ENCODE measurements around the gene IL1RAP. TPM values are rescaled to one million over a fixed set of nuclear protein-coding genes. Genes with fewer than 3 reads are reported as not detected.

The IL1RAP gene
- total RNA-seq, 1 donor from 2014 or later, result 8.2 TPM

DNA sequence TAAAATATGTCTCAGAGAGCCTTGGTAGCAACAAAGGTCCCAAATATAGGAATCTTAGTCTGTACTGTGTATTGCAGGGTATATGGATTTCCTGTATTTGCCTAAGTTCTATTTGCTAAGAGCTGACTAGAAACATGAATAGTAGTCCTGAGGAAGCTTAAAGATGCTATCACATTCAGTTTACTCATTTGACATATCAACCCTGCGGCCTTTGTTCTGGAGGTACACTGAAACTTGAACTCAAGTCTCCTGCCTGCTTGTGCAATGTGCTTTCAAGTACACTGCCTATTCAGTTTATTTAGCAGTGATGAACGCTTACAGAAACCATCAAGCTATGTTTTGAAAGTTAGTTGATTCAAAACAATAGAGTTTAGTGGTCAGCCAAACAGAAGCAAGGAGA, 21.1 kb downstream of the IL1RAP start:
- TF ChIP-seq, protein P1, sequence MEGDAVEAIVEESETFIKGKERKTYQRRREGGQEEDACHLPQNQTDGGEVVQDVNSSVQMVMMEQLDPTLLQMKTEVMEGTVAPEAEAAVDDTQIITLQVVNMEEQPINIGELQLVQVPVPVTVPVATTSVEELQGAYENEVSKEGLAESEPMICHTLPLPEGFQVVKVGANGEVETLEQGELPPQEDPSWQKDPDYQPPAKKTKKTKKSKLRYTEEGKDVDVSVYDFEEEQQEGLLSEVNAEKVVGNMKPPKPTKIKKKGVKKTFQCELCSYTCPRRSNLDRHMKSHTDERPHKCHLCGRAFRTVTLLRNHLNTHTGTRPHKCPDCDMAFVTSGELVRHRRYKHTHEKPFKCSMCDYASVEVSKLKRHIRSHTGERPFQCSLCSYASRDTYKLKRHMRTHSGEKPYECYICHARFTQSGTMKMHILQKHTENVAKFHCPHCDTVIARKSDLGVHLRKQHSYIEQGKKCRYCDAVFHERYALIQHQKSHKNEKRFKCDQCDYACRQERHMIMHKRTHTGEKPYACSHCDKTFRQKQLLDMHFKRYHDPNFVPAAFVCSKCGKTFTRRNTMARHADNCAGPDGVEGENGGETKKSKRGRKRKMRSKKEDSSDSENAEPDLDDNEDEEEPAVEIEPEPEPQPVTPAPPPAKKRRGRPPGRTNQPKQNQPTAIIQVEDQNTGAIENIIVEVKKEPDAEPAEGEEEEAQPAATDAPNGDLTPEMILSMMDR (conservative IDR thresholded peaks at IDR 0.05), result no peak
- peak overlapping the region; percentile 87 for H3K27ac Mint-ChIP-seq

DNA sequence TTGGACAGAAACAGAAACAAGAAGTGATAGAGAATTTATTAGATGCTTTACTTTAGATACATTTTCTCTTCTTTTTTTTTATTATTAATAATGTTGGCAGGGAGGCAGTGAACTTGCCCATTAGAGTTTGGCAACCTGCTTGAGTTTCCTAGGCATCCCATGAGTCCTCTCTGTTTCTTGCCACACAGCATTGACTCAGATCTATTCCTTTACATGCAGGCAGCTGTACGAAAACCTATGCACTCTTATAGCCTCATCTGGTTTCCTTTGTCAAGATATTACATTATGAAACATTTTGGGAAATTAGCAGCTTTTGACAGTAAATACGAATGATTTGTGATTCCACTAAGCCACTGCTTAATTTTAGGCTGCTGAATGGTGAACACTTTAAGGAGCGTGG, 23.3 kb downstream of the IL1RAP start:
- Mint-ChIP-seq H3K9me3 (no peaks in the 10 kb centered on the region), H3K27ac (no peak overlapping the region), H3K27me3 (no peaks in the 10 kb centered on the region), H3K4me3 (no peak overlapping the region), H3K4me1 (ENCODE audit: unreplicated experiment) (peaks cover 8% of the 10 kb centered on the region), H3K36me3 (no peaks in the 10 kb centered on the region)
- no peak for DNase-seq (ENCODE audit: extremely low spot score, unreplicated experiment)
- TF ChIP-seq, protein P1 (conservative IDR thresholded peaks at IDR 0.05), result no peak

More for the DNA sequence above, 21.1 kb downstream of the IL1RAP start:
- no peaks in the 10 kb centered on the region for H3K27me3 Mint-ChIP-seq
- H3K36me3 Mint-ChIP-seq, result no peaks in the 10 kb centered on the region
- H3K9me3 Mint-ChIP-seq, result no peaks in the 10 kb centered on the region
- DNase-seq (ENCODE audit: extremely low spot score, unreplicated experiment), result no peak
- no peak overlapping the region for H3K4me3 Mint-ChIP-seq
- H3K4me1 Mint-ChIP-seq (ENCODE audit: unreplicated experiment), result peaks cover 8% of the 10 kb centered on the region

DNA sequence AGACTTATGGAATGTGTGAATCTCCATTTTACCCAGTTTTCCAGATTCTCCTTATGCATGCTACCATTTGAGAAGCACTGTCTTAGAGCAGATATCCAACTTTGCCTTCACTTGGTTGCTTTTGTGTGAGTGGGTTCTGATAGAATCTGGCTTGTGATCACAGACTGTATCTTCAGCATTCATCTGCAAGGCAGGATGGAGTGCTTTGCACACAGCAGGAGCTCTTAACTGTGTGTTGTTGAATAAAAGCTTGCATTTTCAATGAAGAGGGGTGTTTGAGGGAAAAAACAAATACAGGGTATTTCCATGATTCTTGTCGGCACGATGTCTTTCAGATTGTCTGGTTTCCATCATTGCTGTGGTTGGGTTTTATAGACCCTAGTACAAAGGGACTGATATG, 24.4 kb downstream of the IL1RAP start:
- no peak overlapping the region for H3K27ac Mint-ChIP-seq

DNA sequence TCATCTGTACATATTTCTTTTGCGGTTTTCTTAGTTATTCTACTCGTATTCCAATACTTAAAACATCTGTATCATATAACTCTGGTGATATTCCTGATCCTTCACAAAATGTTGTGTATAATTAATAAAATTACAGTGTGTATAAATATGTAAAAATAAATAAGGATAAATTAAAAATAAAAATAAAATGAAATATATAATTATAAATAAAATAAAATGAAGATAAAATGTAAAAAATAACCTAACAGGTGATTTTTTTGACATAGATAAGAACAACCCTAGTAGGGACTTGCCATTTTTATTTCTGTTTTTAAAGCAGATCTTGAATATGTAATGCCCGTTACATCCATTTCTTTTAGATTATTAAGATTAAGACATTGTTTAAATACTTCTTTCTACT, 25.6 kb downstream of the IL1RAP start:
- H3K36me3 Mint-ChIP-seq, result no peaks in the 10 kb centered on the region

More for the DNA sequence above, 24.4 kb downstream of the IL1RAP start:
- Mint-ChIP-seq H3K4me1 (ENCODE audit: unreplicated experiment) (peaks cover 8% of the 10 kb centered on the region), H3K36me3 (no peaks in the 10 kb centered on the region), H3K4me3 (no peak overlapping the region), H3K9me3 (no peaks in the 10 kb centered on the region), H3K27me3 (peaks cover 1% of the 10 kb centered on the region)
- TF ChIP-seq, protein P1 (conservative IDR thresholded peaks at IDR 0.05), result no peak
- no peak for DNase-seq (ENCODE audit: extremely low spot score, unreplicated experiment)

DNA sequence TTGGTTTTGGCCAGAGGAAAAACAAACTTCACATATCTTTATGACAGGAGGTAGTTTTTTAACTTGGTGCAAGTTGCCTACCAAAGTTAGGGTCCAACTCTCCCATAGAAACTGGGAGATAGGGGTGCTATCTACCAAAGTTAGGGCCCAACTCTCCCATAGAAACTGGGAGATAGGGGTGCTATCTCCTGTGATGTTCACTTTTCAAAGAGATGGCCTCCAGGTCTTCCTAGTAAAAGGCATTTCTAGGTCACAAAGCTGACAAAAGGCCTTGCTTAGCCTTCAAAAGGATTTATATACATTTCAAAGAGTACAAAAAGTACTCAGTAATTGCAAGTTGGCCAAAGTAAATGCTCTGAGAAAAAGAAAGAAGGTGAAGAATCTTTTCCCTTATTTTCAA, 27.1 kb downstream of the IL1RAP start:
- Mint-ChIP-seq H3K36me3 (no peaks in the 10 kb centered on the region), H3K27ac (peak overlapping the region; percentile 35), H3K27me3 (peaks cover 5% of the 10 kb centered on the region), H3K4me1 (ENCODE audit: unreplicated experiment) (no peaks in the 10 kb centered on the region), H3K4me3 (no peak overlapping the region), H3K9me3 (no peaks in the 10 kb centered on the region)
- no peak for DNase-seq (ENCODE audit: extremely low spot score, unreplicated experiment)
- TF ChIP-seq, protein P1 (conservative IDR thresholded peaks at IDR 0.05), result no peak

More for the DNA sequence above, 25.6 kb downstream of the IL1RAP start:
- Mint-ChIP-seq H3K27me3 (peaks cover 5% of the 10 kb centered on the region), H3K4me3 (no peak overlapping the region), H3K9me3 (no peaks in the 10 kb centered on the region), H3K4me1 (ENCODE audit: unreplicated experiment) (peaks cover 2% of the 10 kb centered on the region), H3K27ac (no peak overlapping the region)
- DNase-seq (ENCODE audit: extremely low spot score, unreplicated experiment), result no peak
- TF ChIP-seq, protein P1 (conservative IDR thresholded peaks at IDR 0.05), result no peak

DNA sequence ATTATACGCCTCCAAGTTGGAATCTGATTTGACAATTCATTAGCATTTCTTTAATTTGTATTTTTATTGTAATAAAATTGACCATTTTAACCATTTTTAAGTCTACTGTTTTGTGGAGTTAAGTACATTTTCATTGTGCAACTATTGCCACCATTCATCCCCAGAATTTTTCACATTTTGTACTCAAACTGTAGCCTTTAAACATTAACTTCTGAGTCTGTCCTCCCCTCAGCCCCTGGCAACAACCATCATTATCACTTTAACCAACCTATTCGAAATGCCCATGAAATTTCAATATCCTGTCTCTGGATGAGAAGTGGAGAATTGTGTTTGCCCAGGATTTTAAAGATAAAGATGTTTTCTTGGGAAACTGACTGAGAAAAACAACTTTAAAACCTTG, 27.7 kb downstream of the IL1RAP start:
- peaks cover 8% of the 10 kb centered on the region for H3K27me3 Mint-ChIP-seq
- no peak overlapping the region for H3K4me3 Mint-ChIP-seq
- no peaks in the 10 kb centered on the region for H3K4me1 Mint-ChIP-seq (ENCODE audit: unreplicated experiment)
- H3K27ac Mint-ChIP-seq, result no peak overlapping the region
- H3K36me3 Mint-ChIP-seq, result no peaks in the 10 kb centered on the region
- no peak for DNase-seq (ENCODE audit: extremely low spot score, unreplicated experiment)
- H3K9me3 Mint-ChIP-seq, result no peaks in the 10 kb centered on the region
- TF ChIP-seq, protein P1 (conservative IDR thresholded peaks at IDR 0.05), result no peak
